DND-41 (cell line): Measurements from ENCODE around the gene EEIG1.

Experiments used
- ATAC-seq: fragments of 200-7000 bp; cut with Tn5 transposase; 3 replicates; pipeline ENCODE4 v1.9.1; 2021; ENCODE audit warnings: low read depth; ENCODE audit not compliant: insufficient read depth
- DNase-seq: peaks from one replicate; pipeline ENCODE4 v3.0.0-alpha.2; 2020
- H2AFZ ChIP-seq: 2 replicates; pipeline ENCODE4 v1.6.0; 2012; ENCODE audit warnings: low read depth, low read length
- H3K27ac ChIP-seq: 2 replicates; pipeline ENCODE4 v1.5.1; 2012; ENCODE audit warnings: low read length, inconsistent platforms
- H3K27me3 ChIP-seq: fragments of 200-600 bp; sonication (generic); 2 replicates; pipeline ENCODE4 v1.6.0; 2012; ENCODE audit warnings: low read length, mild to moderate bottlenecking, inconsistent platforms; ENCODE audit not compliant: insufficient read depth, poor library complexity
- H3K36me3 ChIP-seq: 2 replicates; pipeline ENCODE4 v1.5.1; 2012; ENCODE audit warnings: low read length, inconsistent platforms; ENCODE audit not compliant: insufficient read depth
- H3K4me1 ChIP-seq: 2 replicates; pipeline ENCODE4 v1.5.1; 2012; ENCODE audit warnings: mild to moderate bottlenecking, low read length; ENCODE audit not compliant: insufficient read depth
- H3K4me2 ChIP-seq: 2 replicates; pipeline ENCODE4 v1.6.0; 2012; ENCODE audit warnings: mild to moderate bottlenecking, moderate library complexity, low read length, inconsistent platforms; ENCODE audit not compliant: insufficient read depth
- H3K4me3 ChIP-seq, 2 experiments: fragments of 200-600 bp in 1 of 2; shearing (Covaris generic) in 1 of 2; 2 replicates each; pipeline ENCODE4 v1.5.1; 2012 to 2016; ENCODE audit warnings: inconsistent platforms in 2 of 2, low read length in 2 of 2, mild to moderate bottlenecking in 2 of 2, low read depth in 1 of 2, moderate library complexity in 1 of 2
- H3K79me2 ChIP-seq: 2 replicates; pipeline ENCODE4 v1.6.0; 2012; ENCODE audit warnings: low read length, inconsistent platforms; ENCODE audit not compliant: insufficient read depth
- H3K9ac ChIP-seq: 2 replicates; pipeline ENCODE4 v1.6.0; 2012; ENCODE audit warnings: low read depth, mild to moderate bottlenecking, inconsistent platforms, low read length, moderate library complexity
- H3K9me3 ChIP-seq: 2 replicates; pipeline ENCODE4 v1.5.1; 2012; ENCODE audit warnings: low read length, moderate library complexity, mild to moderate bottlenecking, inconsistent platforms; ENCODE audit not compliant: insufficient read depth, severe bottlenecking
- H4K20me1 ChIP-seq: 2 replicates; pipeline ENCODE4 v1.6.0; 2012; ENCODE audit warnings: low read length; ENCODE audit not compliant: insufficient read depth
- EZH2 ChIP-seq: IDR thresholded peaks from 3 replicates; pipeline ENCODE4 v1.6.1; 2012; ENCODE audit warnings: borderline replicate concordance, low read depth, mild to moderate bottlenecking, moderate library complexity, low read length, inconsistent platforms; ENCODE audit not compliant: severe bottlenecking
- TF ChIP-seq, protein P1 (sequence below): IDR thresholded peaks from 2 replicates; pipeline ENCODE4 v1.5.1; 2012; ENCODE audit warnings: borderline replicate concordance, low read length, moderate library complexity, mild to moderate bottlenecking; ENCODE audit not compliant: poor library complexity, severe bottlenecking; ENCODE audit errors: extremely low read depth

Gene EEIG1

GRCh38 chr9:128007566-128008138 lies 26.9 kb upstream of the EEIG1 start:
- Histone ChIP-seq H4K20me1 (no peaks in the 10 kb centered on the region), H3K27ac (no peak overlapping the region), H3K79me2 (no peaks in the 10 kb centered on the region), H2AFZ (no peak overlapping the region), H3K9me3 (no peaks in the 10 kb centered on the region), H3K9ac (no peak overlapping the region), H3K36me3 (no peaks in the 10 kb centered on the region), H3K4me1 (no peaks in the 10 kb centered on the region), H3K4me2 (no peak overlapping the region), H3K4me3 (no peak overlapping the region), H3K27me3 (no peaks in the 10 kb centered on the region)
- ATAC-seq (peak; percentile 39; the same call in 2 of the 3 replicates), DNase-seq (peak; percentile 18)
- no peak for TF ChIP-seq EZH2
- TF ChIP-seq, protein P1, sequence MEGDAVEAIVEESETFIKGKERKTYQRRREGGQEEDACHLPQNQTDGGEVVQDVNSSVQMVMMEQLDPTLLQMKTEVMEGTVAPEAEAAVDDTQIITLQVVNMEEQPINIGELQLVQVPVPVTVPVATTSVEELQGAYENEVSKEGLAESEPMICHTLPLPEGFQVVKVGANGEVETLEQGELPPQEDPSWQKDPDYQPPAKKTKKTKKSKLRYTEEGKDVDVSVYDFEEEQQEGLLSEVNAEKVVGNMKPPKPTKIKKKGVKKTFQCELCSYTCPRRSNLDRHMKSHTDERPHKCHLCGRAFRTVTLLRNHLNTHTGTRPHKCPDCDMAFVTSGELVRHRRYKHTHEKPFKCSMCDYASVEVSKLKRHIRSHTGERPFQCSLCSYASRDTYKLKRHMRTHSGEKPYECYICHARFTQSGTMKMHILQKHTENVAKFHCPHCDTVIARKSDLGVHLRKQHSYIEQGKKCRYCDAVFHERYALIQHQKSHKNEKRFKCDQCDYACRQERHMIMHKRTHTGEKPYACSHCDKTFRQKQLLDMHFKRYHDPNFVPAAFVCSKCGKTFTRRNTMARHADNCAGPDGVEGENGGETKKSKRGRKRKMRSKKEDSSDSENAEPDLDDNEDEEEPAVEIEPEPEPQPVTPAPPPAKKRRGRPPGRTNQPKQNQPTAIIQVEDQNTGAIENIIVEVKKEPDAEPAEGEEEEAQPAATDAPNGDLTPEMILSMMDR: no peak

DNA sequence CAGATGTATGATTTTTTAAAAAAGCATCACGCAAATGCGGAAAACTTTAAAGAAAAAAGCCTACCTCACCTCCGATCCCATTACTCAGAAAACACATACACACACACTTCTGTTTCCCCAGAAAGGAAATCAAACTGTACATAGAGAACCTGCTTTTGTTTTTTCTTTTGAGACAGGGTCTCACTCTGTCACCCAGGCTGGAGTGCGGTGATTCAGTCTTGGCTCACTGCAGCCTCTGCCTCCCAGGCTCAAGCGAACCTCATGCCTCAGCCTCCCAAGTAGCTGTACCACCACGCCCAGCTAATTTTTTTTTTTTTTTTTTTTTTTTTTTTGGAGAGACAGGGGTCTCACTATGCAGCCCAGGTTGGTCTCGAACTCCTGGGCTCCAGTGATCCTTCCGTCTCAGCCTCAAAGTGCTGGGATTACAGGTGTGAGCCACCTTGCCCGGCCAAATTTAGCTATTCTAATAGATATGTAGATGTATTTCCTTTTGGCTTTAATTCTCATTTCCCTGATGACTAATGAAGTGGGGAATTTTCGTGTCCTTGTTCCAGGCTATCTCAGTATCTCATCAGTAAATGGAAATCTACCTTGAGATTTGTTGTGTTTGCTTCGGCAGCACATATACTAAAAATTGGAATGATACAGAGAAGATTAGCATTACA lies 25.7 kb upstream of the EEIG1 start:
- Histone ChIP-seq H3K9me3 (no peaks in the 10 kb centered on the region), H4K20me1 (no peaks in the 10 kb centered on the region), H3K4me2 (no peak overlapping the region), H2AFZ (no peak overlapping the region), H3K4me3 (no peak overlapping the region), H3K9ac (no peak overlapping the region), H3K27me3 (no peaks in the 10 kb centered on the region), H3K36me3 (no peaks in the 10 kb centered on the region), H3K4me1 (no peaks in the 10 kb centered on the region), H3K79me2 (no peaks in the 10 kb centered on the region), H3K27ac (no peak overlapping the region)
- TF ChIP-seq, protein P1: no peak
- no peak for TF ChIP-seq EZH2
- DNase-seq: no peak
- ATAC-seq: no peak

- Histone ChIP-seq H3K79me2 (no peaks in the 10 kb centered on the region), H2AFZ (no peak overlapping the region), H3K9ac (no peak overlapping the region), H3K27me3 (no peaks in the 10 kb centered on the region), H4K20me1 (no peaks in the 10 kb centered on the region), H3K4me3 (no peak overlapping the region), H3K4me2 (no peak overlapping the region), H3K9me3 (no peaks in the 10 kb centered on the region), H3K4me1 (no peaks in the 10 kb centered on the region), H3K36me3 (no peaks in the 10 kb centered on the region), H3K27ac (no peak overlapping the region)
- ATAC-seq: no peak
- no peak for DNase-seq
- no peak for TF ChIP-seq EZH2
- TF ChIP-seq, protein P1: no peak
Observed at GRCh38 chr9:128005923-128006322, 25.1 kb upstream of the EEIG1 start.
